Activated T-cell treated with anti-CD3 and anti-CD28 coated beads for 48 hours (primary cell): ENCODE results near the gene IQSEC1.

Experiments used
- DNase-seq: peaks from one replicate; pipeline ENCODE4 v3.0.0-alpha.2; 2020; ENCODE audit warnings: low read depth

Gene IQSEC1

GRCh38 chr3:12999147-13000140 is 73.8 kb downstream of the IQSEC1 start:
- no peak for DNase-seq

GRCh38 chr3:12998648-12999047 is 74.6 kb downstream of the IQSEC1 start:
- no peak for DNase-seq

GRCh38 chr3:12997387-12997786 is 75.8 kb downstream of the IQSEC1 start:
- DNase-seq = no peak

- no peak for DNase-seq
Measured at GRCh38 chr3:12996181-12996506, 77.1 kb downstream of the IQSEC1 start.

GRCh38 chr3:12995389-12996180 is 77.6 kb downstream of the IQSEC1 start:
- no peak for DNase-seq

- DNase-seq = peak; percentile 89
Measured at GRCh38 chr3:12994607-12995388, 78.4 kb downstream of the IQSEC1 start.

- no peak for DNase-seq
Measured at GRCh38 chr3:12994357-12994606, 78.9 kb downstream of the IQSEC1 start.

GRCh38 chr3:12993517-12994356 is 79.5 kb downstream of the IQSEC1 start:
- no peak for DNase-seq

GRCh38 chr3:12992629-12993516 is 80.4 kb downstream of the IQSEC1 start:
- DNase-seq = no peak

GRCh38 chr3:12991861-12992281 is 81.4 kb downstream of the IQSEC1 start:
- no peak for DNase-seq

- DNase-seq = no peak
Measured at GRCh38 chr3:12991481-12991837, 81.8 kb downstream of the IQSEC1 start.

- DNase-seq = no peak
Measured at GRCh38 chr3:12990781-12991480, 82.3 kb downstream of the IQSEC1 start.

GRCh38 chr3:12990306-12990705 is 82.9 kb downstream of the IQSEC1 start:
- no peak for DNase-seq

GRCh38 chr3:12988728-12989454 is 84.3 kb downstream of the IQSEC1 start:
- no peak for DNase-seq

GRCh38 chr3:12987602-12988001 is 85.6 kb downstream of the IQSEC1 start:
- DNase-seq = no peak

- DNase-seq = no peak
Measured at GRCh38 chr3:12986986-12987385, 86.2 kb downstream of the IQSEC1 start.

GRCh38 chr3:12986521-12986920 is 86.7 kb downstream of the IQSEC1 start:
- DNase-seq = no peak

GRCh38 chr3:12986031-12986430 is 87.2 kb downstream of the IQSEC1 start:
- DNase-seq = no peak

GRCh38 chr3:12985148-12985547 is 88.1 kb downstream of the IQSEC1 start:
- no peak for DNase-seq
